WTC11 (cell line): Measurements from ENCODE around the gene SLC6A1. TPM values are rescaled to one million over a fixed set of nuclear protein-coding genes. Genes with fewer than 3 reads are reported as not detected.

Experiments used
- ATAC-seq: fragments of 200-7000 bp; cut with Tn5 transposase; 2 replicates; pipeline ENCODE4 v1.10.0; 2021; ENCODE audit warnings: mild to moderate bottlenecking, moderate library complexity
- CTCF ChIA-PET: fragments of 300-600 bp; sonication (Branson Sonifier 250); formaldehyde crosslinking; loops from one replicate; lab custom pipeline; 2021; ENCODE audit warnings: antibody characterized with exemption; lab: Charles Lee
- POLR2A ChIA-PET: fragments of 350-600 bp; sonication (Branson Sonifier 250); formaldehyde crosslinking; loops from one replicate; lab custom pipeline; 2021; ENCODE audit warnings: antibody characterized with exemption; lab: Charles Lee
- DNase-seq: peaks from one replicate; pipeline ENCODE4 v3.0.0; 2021; ENCODE audit warnings: low spot score
- H3K27ac Mint-ChIP-seq: 2 replicates; pipeline ENCODE4 v1.8.0; 2021; ENCODE audit warnings: mixed read lengths
- H3K27me3 Mint-ChIP-seq: 2 replicates; pipeline ENCODE4 v1.8.0; 2021; ENCODE audit warnings: low read depth, mild to moderate bottlenecking, moderate library complexity, mixed read lengths
- H3K36me3 Mint-ChIP-seq: 2 replicates; pipeline ENCODE4 v1.8.0; 2021; ENCODE audit warnings: mixed read lengths
- H3K4me1 Mint-ChIP-seq: 2 replicates; pipeline ENCODE4 v1.8.0; 2022; ENCODE audit warnings: mixed read lengths
- H3K4me3 Mint-ChIP-seq: 2 replicates; pipeline ENCODE4 v1.8.0; 2021; ENCODE audit warnings: mild to moderate bottlenecking, moderate library complexity, mixed read lengths
- H3K9me3 Mint-ChIP-seq: 2 replicates; pipeline ENCODE4 v1.8.0; 2021; ENCODE audit warnings: mixed read lengths
- AFF4 ChIP-seq: sonication (generic); formaldehyde crosslinking; IDR thresholded peaks from 2 replicates; pipeline ENCODE4 v1.8.1; 2023; ENCODE audit warnings: mild to moderate bottlenecking, missing genetic modification reagents, borderline replicate concordance
- ATF3 ChIP-seq: sonication (generic); formaldehyde crosslinking; conservative IDR thresholded peaks from 2 replicates; pipeline ENCODE4 v1.8.1; 2022; ENCODE audit warnings: mild to moderate bottlenecking, missing genetic modification reagents
- CBFB ChIP-seq: sonication (generic); formaldehyde crosslinking; IDR thresholded peaks from 2 replicates; pipeline ENCODE4 v1.8.1; 2022; ENCODE audit warnings: mild to moderate bottlenecking, low read depth, missing genetic modification reagents
- E2F5 ChIP-seq: sonication (generic); formaldehyde crosslinking; IDR thresholded peaks from 2 replicates; pipeline ENCODE4 v1.8.1; 2022; ENCODE audit warnings: mild to moderate bottlenecking, moderate library complexity, missing genetic modification reagents
- ELF4 ChIP-seq: sonication (generic); formaldehyde crosslinking; IDR thresholded peaks from 2 replicates; pipeline ENCODE4 v1.8.1; 2022; ENCODE audit warnings: low read depth, mild to moderate bottlenecking, moderate library complexity, missing genetic modification reagents
- FOXJ3 ChIP-seq: sonication (generic); formaldehyde crosslinking; IDR thresholded peaks from 2 replicates; pipeline ENCODE4 v1.9.0; 2021; ENCODE audit warnings: missing genetic modification reagents, mild to moderate bottlenecking, borderline replicate concordance
- HMGXB4 ChIP-seq: sonication (generic); formaldehyde crosslinking; IDR thresholded peaks from 2 replicates; pipeline ENCODE4 v1.8.1; 2023; ENCODE audit warnings: mild to moderate bottlenecking, moderate library complexity, missing genetic modification reagents
- JUN ChIP-seq: sonication (generic); formaldehyde crosslinking; IDR thresholded peaks from 2 replicates; pipeline ENCODE4 v1.8.0; 2023; ENCODE audit warnings: mild to moderate bottlenecking, missing genetic modification reagents
- MXD4 ChIP-seq: fragments of 250-450 bp; sonication (Bioruptor Pico); IDR thresholded peaks from 2 replicates; pipeline ENCODE4 v1.8.0; 2021; ENCODE audit warnings: mild to moderate bottlenecking, moderate library complexity, borderline replicate concordance
- MYBL2 ChIP-seq: sonication (generic); formaldehyde crosslinking; IDR thresholded peaks from 2 replicates; pipeline ENCODE4 v1.8.1; 2023; ENCODE audit warnings: mild to moderate bottlenecking, moderate library complexity, missing genetic modification reagents
- NFYB ChIP-seq: sonication (generic); formaldehyde crosslinking; conservative IDR thresholded peaks from 2 replicates; pipeline ENCODE4 v1.8.0; 2022; ENCODE audit warnings: low read depth, missing genetic modification reagents
- PRRX2 ChIP-seq: fragments of 250-450 bp; sonication (Bioruptor Pico); IDR thresholded peaks from 2 replicates; pipeline ENCODE4 v1.8.0; 2021; ENCODE audit warnings: mild to moderate bottlenecking
- SP1 ChIP-seq: sonication (generic); formaldehyde crosslinking; conservative IDR thresholded peaks from 2 replicates; pipeline ENCODE4 v1.8.1; 2022; ENCODE audit warnings: missing genetic modification reagents
- STAT6 ChIP-seq: sonication (generic); formaldehyde crosslinking; conservative IDR thresholded peaks from 2 replicates; pipeline ENCODE4 v1.8.1; 2023; ENCODE audit warnings: mild to moderate bottlenecking, low read depth, missing genetic modification reagents, moderate library complexity
- ZBTB21 ChIP-seq: sonication (generic); formaldehyde crosslinking; IDR thresholded peaks from 2 replicates; pipeline ENCODE4 v1.8.1; 2023; ENCODE audit warnings: mild to moderate bottlenecking, missing genetic modification reagents, borderline replicate concordance
- ZNF425 ChIP-seq: fragments of 250-450 bp; sonication (Bioruptor Pico); conservative IDR thresholded peaks from 2 replicates; pipeline ENCODE4 v1.9.0; 2021; ENCODE audit warnings: mild to moderate bottlenecking
- ZNF532 ChIP-seq: fragments of 250-450 bp; sonication (Bioruptor Pico); IDR thresholded peaks from 2 replicates; pipeline ENCODE4 v1.9.0; 2021; ENCODE audit warnings: mild to moderate bottlenecking, borderline replicate concordance
- ZNF671 ChIP-seq: fragments of 250-450 bp; sonication (Bioruptor Pico); IDR thresholded peaks from 2 replicates; pipeline ENCODE4 v1.8.0; 2021; ENCODE audit warnings: mild to moderate bottlenecking
- total RNA-seq: library from RNA; stranded (reverse); gene quantifications from 3 replicates; pipeline ENCODE4 v1.2.3, GENCODE V29; 2021

The SLC6A1 gene
- total RNA-seq, 1 experiment from 2014 or later: 0.72 TPM

GRCh38 chr3:10957976-10958749 is 34.4 kb upstream of the SLC6A1 start:
- Mint-ChIP-seq H3K27me3 (no peaks in the 10 kb centered on the region), H3K27ac (no peak overlapping the region), H3K4me1 (no peaks in the 10 kb centered on the region), H3K36me3 (no peaks in the 10 kb centered on the region), H3K9me3 (no peaks in the 10 kb centered on the region), H3K4me3 (no peak overlapping the region)
- ATAC-seq (no peak), DNase-seq (no peak)
- TF ChIP-seq HMGXB4 (CRISPR knock-in tag) (no peak), STAT6 (CRISPR knock-in tag) (no peak), ATF3 (no peak), CBFB (CRISPR knock-in tag) (no peak), MYBL2 (CRISPR knock-in tag) (no peak), ZBTB21 (no peak), MXD4 (no peak), PRRX2 (no peak), FOXJ3 (CRISPR knock-in tag) (no peak)
- CTCF ChIA-PET: interaction anchor here (0.8 to 2.2 kb wide), 4 partner anchors 9 to 200 kb away, joined by 3 to 9 read pairs (median 3); no protein-coding TSS in a partner anchor
- POLR2A ChIA-PET: no interaction called here

- H3K27me3 Mint-ChIP-seq: peaks cover 2% of the 10 kb centered on the region
- DNase-seq (no peak), ATAC-seq (no peak)
- no peaks in the 10 kb centered on the region for H3K4me1 Mint-ChIP-seq
- 0 out of 2 replicates have a peak, but pooled peaks cover 3% of the 10 kb centered on the region for H3K9me3 Mint-ChIP-seq
- ChIA-PET POLR2A (no interaction called here), CTCF (interaction anchor here (2.2 kb wide), 1 partner anchor 15 kb away, joined by 8 read pairs; no protein-coding TSS in a partner anchor)
- no peak overlapping the region for H3K4me3 Mint-ChIP-seq
- H3K27ac Mint-ChIP-seq: no peak overlapping the region
- H3K36me3 Mint-ChIP-seq: no peaks in the 10 kb centered on the region
- no peak for TF ChIP-seq ZNF532
- TF ChIP-seq SP1: no peak
- TF ChIP-seq JUN (CRISPR knock-in tag): no peak
- no peak for TF ChIP-seq E2F5 (CRISPR knock-in tag)
- no peak for TF ChIP-seq ZNF425 (CRISPR knock-in tag)
- TF ChIP-seq ELF4 (CRISPR knock-in tag): no peak
- no peak for TF ChIP-seq NFYB
- no peak for TF ChIP-seq ZNF671 (CRISPR knock-in tag)
- no peak for TF ChIP-seq PRRX2
- TF ChIP-seq AFF4 (CRISPR knock-in tag): no peak
Observed at GRCh38 chr3:10960255-10960654, 32.3 kb upstream of the SLC6A1 start.
